HepG2 (cell line): ENCODE data around the gene MEF2D. TPM values are rescaled to one million over a fixed set of nuclear protein-coding genes. Genes with fewer than 3 reads are reported as not detected.

Experiments used
- ATAC-seq: fragments of 200-7000 bp; cut with Tn5 transposase; 3 replicates; pipeline ENCODE4 v1.9.1; 2020; ENCODE audit warnings: mild to moderate bottlenecking, moderate library complexity
- BruUV-seq: library from RNA; stranded (reverse); fragments of 400-500 nt; replicated peaks from 2 replicates; lab custom pipeline; 2021; lab: Mats Ljungman, UMichigan
- CTCF ChIA-PET: fragments of 300-600 bp; formaldehyde crosslinking; extraction: SDS; loops from one replicate; lab custom pipeline; 2021; ENCODE audit warnings: low total read pairs, inconsistent platforms, low intra/inter-chr PET ratio; lab: Yijun Ruan, JAX
- POLR2A ChIA-PET: fragments of 350-600 bp; sonication (Branson Sonifier 250); formaldehyde crosslinking; loops from one replicate; lab custom pipeline; 2020; ENCODE audit warnings: antibody characterized with exemption, inconsistent platforms; lab: Yijun Ruan, JAX
- DNase-seq: peaks from one replicate; pipeline ENCODE4 v3.0.0-alpha.2; 2015; ENCODE audit warnings: low spot score
- FAIRE-seq: peaks from 3 replicates; lab custom pipeline; 2011; peaks lifted over from hg19 to GRCh38; lab: Jason Lieb, UNC
- H2AFZ ChIP-seq: one replicate; pipeline ENCODE4 v1.6.1; 2011; ENCODE audit warnings: low read length, inconsistent platforms
- H3K27ac ChIP-seq: fragments of 300-600 bp; 3 replicates; pipeline ENCODE4 v1.8.0; 2011; ENCODE audit warnings: mixed run types, mild to moderate bottlenecking, mixed read lengths, low read length, inconsistent platforms; ENCODE audit not compliant: insufficient read depth; ENCODE audit errors: extremely low read length
- H3K27me3 ChIP-seq, 2 experiments: fragments of 200-600 bp in 1 of 2; 2 replicates in 1 of 2; 3 replicates in 1 of 2; pipeline versions ENCODE4 v1.6.0 to v1.8.0; 2011; ENCODE audit warnings: low read length in 2 of 2, mild to moderate bottlenecking in 2 of 2, moderate library complexity in 2 of 2, inconsistent platforms in 1 of 2; ENCODE audit not compliant: insufficient read depth in 2 of 2, control insufficient read depth in 1 of 2
- H3K36me3 ChIP-seq, 2 experiments: fragments of 200-600 bp in 1 of 2; replicated peaks in 1 of 2; 2 replicates in 1 of 2; 3 replicates in 1 of 2; pipeline versions ENCODE4 v1.5.1 to v1.8.0; 2011; ENCODE audit warnings: low read length in 2 of 2, inconsistent platforms in 1 of 2; ENCODE audit not compliant: insufficient read depth in 2 of 2, control insufficient read depth in 1 of 2
- H3K4me1 ChIP-seq: 2 replicates; pipeline ENCODE4 v1.5.1; 2012; ENCODE audit warnings: low read length, inconsistent platforms; ENCODE audit not compliant: insufficient read depth
- H3K4me2 ChIP-seq: 2 replicates; pipeline ENCODE4 v1.6.0; 2011; ENCODE audit warnings: low read depth, low read length, inconsistent platforms
- H3K4me3 ChIP-seq, 3 experiments: fragments of 200-600 bp in 1 of 3; sonication (generic), shearing (Covaris generic) in 1 of 3; replicated peaks in 1 of 3; 2 replicates each; pipeline ENCODE4 v1.5.1; 2011 to 2016; ENCODE audit warnings: low read length in 3 of 3, inconsistent platforms in 2 of 3, low read depth in 2 of 3, mild to moderate bottlenecking in 2 of 3, control low read depth in 1 of 3, mixed read lengths in 1 of 3; ENCODE audit not compliant: insufficient read depth in 1 of 3
- H3K79me2 ChIP-seq: one replicate; pipeline ENCODE4 v1.6.1; 2011; ENCODE audit warnings: low read length, inconsistent platforms; ENCODE audit not compliant: insufficient read depth
- H3K9ac ChIP-seq: 2 replicates; pipeline ENCODE4 v1.6.0; 2011; ENCODE audit warnings: mild to moderate bottlenecking, low read depth, low read length, inconsistent platforms; ENCODE audit not compliant: insufficient read depth
- H3K9me3 ChIP-seq: 2 replicates; pipeline ENCODE4 v1.5.1; 2012; ENCODE audit warnings: mild to moderate bottlenecking, low read length
- H4K20me1 ChIP-seq: 2 replicates; pipeline ENCODE4 v1.6.0; 2011; ENCODE audit warnings: inconsistent platforms, mild to moderate bottlenecking, low read length, moderate library complexity; ENCODE audit not compliant: insufficient read depth
- HNRNPL ChIP-seq: fragments of 200-400 bp; formaldehyde crosslinking; IDR thresholded peaks from 2 replicates; pipeline ENCODE4 v1.6.1; 2017; ENCODE audit warnings: mild to moderate bottlenecking, low read depth, low read length
- NFKBIZ ChIP-seq: IDR thresholded peaks from 2 replicates; pipeline ENCODE4 v1.6.1; 2018; ENCODE audit warnings: missing genetic modification reagents, missing compliant biosample characterization
- PAX8 ChIP-seq: sonication (generic); formaldehyde crosslinking; IDR thresholded peaks from 2 replicates; pipeline ENCODE4 v1.8.0; 2022; ENCODE audit warnings: mild to moderate bottlenecking, missing genetic modification reagents, borderline replicate concordance
- RERE ChIP-seq: IDR thresholded peaks from 2 replicates; pipeline ENCODE4 v1.6.1; 2016; ENCODE audit warnings: low read depth, missing genetic modification reagents, missing compliant biosample characterization
- TP53 ChIP-seq: sonication (generic); formaldehyde crosslinking; conservative IDR thresholded peaks from 2 replicates; pipeline ENCODE4 v1.4.0; 2020; ENCODE audit warnings: missing genetic modification reagents
- ZNF546 ChIP-seq: sonication (generic); formaldehyde crosslinking; conservative IDR thresholded peaks from 2 replicates; pipeline ENCODE4 v1.8.1; 2023; ENCODE audit warnings: mild to moderate bottlenecking, missing genetic modification reagents
- ZNF75D ChIP-seq: sonication (generic); formaldehyde crosslinking; IDR thresholded peaks from 2 replicates; pipeline ENCODE4 v1.8.1; 2023; ENCODE audit warnings: missing genetic modification reagents, mild to moderate bottlenecking, borderline replicate concordance
- WGBS: methylation state at CpG from one replicate; pipeline ENCODE4 v1.1.6; 2017; ENCODE audit warnings: low lambda C conversion rate; 5-methylcytosine and 5-hydroxymethylcytosine counted together
- in situ Hi-C: cut with HindIII; loops from 2 replicates; pipeline ENCODE4 v1.10.0; 2017; ENCODE audit warnings: low pct_unique_long_range_greater_than_20kb; ENCODE audit not compliant: extremely low pct_ligation_motif_present
- intact Hi-C: fragments of 100-400 bp; cut with micrococcal nuclease; formaldehyde crosslinking; loops from one replicate; pipeline ENCODE4 v1.10.0; 2022; ENCODE audit not compliant: unreplicated experiment
- polyA plus RNA-seq, 8 experiments: library from polyadenylated mRNA; depleted of rRNA in 3 of 8; stranded (reverse) in 7 of 8; unstranded in 1 of 8; fragments of >200 nt; fragmentation: Illumina TruSeq in 4 of 8; extraction: Trizol in 4 of 8; gene quantifications; 2 replicates each; pipeline versions ENCODE4 v1.2.1 to v1.2.3, GENCODE V29; 2011 to 2016; ENCODE audit warnings: low read depth in 4 of 8, missing spikeins in 1 of 8, mixed read lengths in 1 of 8; ENCODE audit not compliant: insufficient read depth in 1 of 8
- total RNA-seq, 5 experiments: library from RNA; depleted of rRNA; stranded (reverse); fragments of >200 nt; fragmentation: Illumina TruSeq; extraction: Trizol; gene quantifications; 2 replicates each; pipeline ENCODE4 v1.2.3, GENCODE V29; 2016; ENCODE audit warnings: low read depth in 1 of 5

Gene MEF2D
- total and polyA plus RNA-seq, 2 of the 13 experiments (the other 11 are each of a cell fraction or from before 2014, with no cell fraction given): 1.6 to 3.9 TPM

- intact Hi-C loops (no loop called here), in situ Hi-C loops (no loop called here)
- peaks cover 5 to 14% of the 10 kb centered on the region in 2 experiments; a peak in 3 of 5 replicates for H3K36me3 ChIP-seq
- H3K4me2 ChIP-seq: no peak overlapping the region
- FAIRE-seq (no peak), ATAC-seq (no peak), DNase-seq (no peak)
- peaks cover 19% of the 10 kb centered on the region for H3K4me1 ChIP-seq
- no peaks in the 10 kb centered on the region for H3K27me3 ChIP-seq
- BruUV-seq: no TSS peak
- H3K9ac ChIP-seq: no peak overlapping the region
- H3K27ac ChIP-seq: no peak overlapping the region
- CTCF ChIA-PET: no interaction called here
- TF ChIP-seq RERE (CRISPR knock-in tag): no peak
- H4K20me1 ChIP-seq: no peaks in the 10 kb centered on the region
- 100% methylated on average over 3 of the region's 3 CpGs for WGBS
- no peak overlapping the region for H3K4me3 ChIP-seq
- POLR2A ChIA-PET: interaction anchor here (1.5 kb wide), 1 partner anchor 36 kb away, joined by 6 read pairs; the partner anchor contains the start of gene MEF2D
- no peaks in the 10 kb centered on the region for H3K79me2 ChIP-seq
- H2AFZ ChIP-seq: no peak overlapping the region
- no peaks in the 10 kb centered on the region for H3K9me3 ChIP-seq
These were observed 36.2 kb downstream of the MEF2D start for GRCh38 chr1:156464335-156464734.

- FAIRE-seq: no peak
- DNase-seq: no peak
- H3K4me3 ChIP-seq: no peak overlapping the region
- no peak overlapping the region for H3K27ac ChIP-seq
- ATAC-seq: no peak
- H3K36me3 ChIP-seq: peaks cover 3 to 14% of the 10 kb centered on the region in 2 experiments; a peak in 3 of 5 replicates
- no peaks in the 10 kb centered on the region for H4K20me1 ChIP-seq
- no peaks in the 10 kb centered on the region for H3K9me3 ChIP-seq
- POLR2A ChIA-PET: no interaction called here
- H3K9ac ChIP-seq: no peak overlapping the region
- intact Hi-C loops: no loop called here
- no TSS peak for BruUV-seq
- H2AFZ ChIP-seq: no peak overlapping the region
- peaks cover 24% of the 10 kb centered on the region for H3K4me1 ChIP-seq
- in situ Hi-C loops: no loop called here
- 93% methylated on average over 4 of the region's 4 CpGs for WGBS
- H3K27me3 ChIP-seq: no peaks in the 10 kb centered on the region
- no peaks in the 10 kb centered on the region for H3K79me2 ChIP-seq
- TF ChIP-seq ZNF546 (CRISPR knock-in tag) (no peak), TP53 (no peak), ZNF75D (CRISPR knock-in tag) (no peak), NFKBIZ (CRISPR knock-in tag) (no peak), PAX8 (CRISPR knock-in tag) (no peak), HNRNPL (no peak)
- TF ChIP-seq, all 625 proteins: peak for 0
- no peak overlapping the region for H3K4me2 ChIP-seq
- CTCF ChIA-PET: no interaction called here
These were observed 36.7 kb downstream of the MEF2D start for GRCh38 chr1:156463874-156464273.
